Esophagus squamous epithelium (tissue), 5 donors: Measurements from ENCODE around the gene HMCN2. TPM values are rescaled to one million over a fixed set of nuclear protein-coding genes. Genes with fewer than 3 reads are reported as not detected.

Source experiments
- DNase-seq: peaks from one replicate; lab custom pipeline; 2025; lab: John Stamatoyannopoulos, UW
- H3K27ac ChIP-seq, 4 donors: fragments of 200-600 bp; sonication (generic); one replicate each; pipeline ENCODE4 v1.5.1; 2016 to 2019; ENCODE audit warnings: mild to moderate bottlenecking in 1 of 4
- H3K27me3 ChIP-seq, 4 donors: fragments of 200-600 bp; sonication (generic); 1 replicate in 3 of 4; 2 replicates in 1 of 4; pipeline versions ENCODE4 v1.5.1 to v1.6.0; 2017 to 2021; ENCODE audit warnings: antibody characterized with exemption in 1 of 4
- H3K36me3 ChIP-seq, 3 donors: fragments of 200-600 bp; sonication (generic); one replicate each; pipeline ENCODE4 v1.5.1; 2016 to 2019
- H3K4me1 ChIP-seq, 3 donors: fragments of 200-600 bp; sonication (generic); one replicate each; pipeline ENCODE4 v1.5.1; 2017 to 2019
- H3K4me3 ChIP-seq, 4 donors: fragments of 200-600 bp; sonication (generic); 1 replicate in 3 of 4; 2 replicates in 1 of 4; pipeline ENCODE4 v1.5.1; 2016 to 2019; ENCODE audit warnings: mild to moderate bottlenecking in 2 of 4, moderate library complexity in 1 of 4
- H3K9me3 ChIP-seq, 3 donors: fragments of 200-600 bp; sonication (generic); one replicate each; pipeline ENCODE4 v1.5.1; 2016 to 2019
- POLR2A ChIP-seq, 4 donors: fragments of 450-650 bp; IDR thresholded peaks; one replicate each; pipeline ENCODE4 v1.6.1; 2017; ENCODE audit warnings: antibody characterized with exemption in 4 of 4, mild to moderate bottlenecking in 4 of 4, moderate library complexity in 3 of 4
- WGBS, 2 donors: methylation state at CpG; one replicate each; pipeline ENCODE4 v1.1.5; 2018; 5-methylcytosine and 5-hydroxymethylcytosine counted together
- intact Hi-C: fragments of 100-400 bp; cut with DNase I; formaldehyde crosslinking; loops from one replicate; pipeline ENCODE4 v1.15.0; 2022
- total RNA-seq, 4 donors: library from RNA; depleted of rRNA; stranded (reverse); fragments of >200 nt; gene quantifications; one replicate each; pipeline ENCODE4 v1.1.0, GENCODE V29; 2016
- TF ChIP-seq, protein P1 (sequence below), 6 experiments: fragments of 450-650 bp in 4 of 6; fragments of 200-600 bp in 2 of 6; sonication (generic) in 2 of 6; IDR thresholded peaks; one replicate each; pipeline ENCODE4 v1.5.1; 2016 to 2019; ENCODE audit warnings: antibody characterized with exemption in 6 of 6, mild to moderate bottlenecking in 4 of 6, moderate library complexity in 4 of 6
- donor health status: DM: yes; HTN: yes; CAD: no.

HMCN2 gene
- total RNA-seq, 4 donors from 2014 or later: 0.53 to 4.8 (median 0.78) TPM

GRCh38 chr9:130407916-130408663, 142.5 kb downstream of the HMCN2 start:
- peaks cover 0 to 14% (median 0%) of the 10 kb centered on the region in 4 donors for H3K27me3 ChIP-seq
- TF ChIP-seq, protein P1, sequence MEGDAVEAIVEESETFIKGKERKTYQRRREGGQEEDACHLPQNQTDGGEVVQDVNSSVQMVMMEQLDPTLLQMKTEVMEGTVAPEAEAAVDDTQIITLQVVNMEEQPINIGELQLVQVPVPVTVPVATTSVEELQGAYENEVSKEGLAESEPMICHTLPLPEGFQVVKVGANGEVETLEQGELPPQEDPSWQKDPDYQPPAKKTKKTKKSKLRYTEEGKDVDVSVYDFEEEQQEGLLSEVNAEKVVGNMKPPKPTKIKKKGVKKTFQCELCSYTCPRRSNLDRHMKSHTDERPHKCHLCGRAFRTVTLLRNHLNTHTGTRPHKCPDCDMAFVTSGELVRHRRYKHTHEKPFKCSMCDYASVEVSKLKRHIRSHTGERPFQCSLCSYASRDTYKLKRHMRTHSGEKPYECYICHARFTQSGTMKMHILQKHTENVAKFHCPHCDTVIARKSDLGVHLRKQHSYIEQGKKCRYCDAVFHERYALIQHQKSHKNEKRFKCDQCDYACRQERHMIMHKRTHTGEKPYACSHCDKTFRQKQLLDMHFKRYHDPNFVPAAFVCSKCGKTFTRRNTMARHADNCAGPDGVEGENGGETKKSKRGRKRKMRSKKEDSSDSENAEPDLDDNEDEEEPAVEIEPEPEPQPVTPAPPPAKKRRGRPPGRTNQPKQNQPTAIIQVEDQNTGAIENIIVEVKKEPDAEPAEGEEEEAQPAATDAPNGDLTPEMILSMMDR (IDR thresholded peaks at IDR 0.05): no peak
- TF ChIP-seq POLR2A (IDR thresholded peaks at IDR 0.05): no peak
- 70% methylated on average over 6 of the region's 9 CpGs for WGBS, 2 donors
- H3K36me3 ChIP-seq: no peaks in the 10 kb centered on the region
- H3K4me3 ChIP-seq: no peak overlapping the region
- H3K4me1 ChIP-seq: peaks cover 0 to 17% (median 9%) of the 10 kb centered on the region in 3 donors
- no peaks in the 10 kb centered on the region for H3K9me3 ChIP-seq
- DNase-seq: no peak
- H3K27ac ChIP-seq: no peak overlapping the region
- intact Hi-C loops: no loop called here

GRCh38 chr9:130408669-130409068, 143.1 kb downstream of the HMCN2 start:
- H3K9me3 ChIP-seq: no peaks in the 10 kb centered on the region
- intact Hi-C loops: no loop called here

DNA sequence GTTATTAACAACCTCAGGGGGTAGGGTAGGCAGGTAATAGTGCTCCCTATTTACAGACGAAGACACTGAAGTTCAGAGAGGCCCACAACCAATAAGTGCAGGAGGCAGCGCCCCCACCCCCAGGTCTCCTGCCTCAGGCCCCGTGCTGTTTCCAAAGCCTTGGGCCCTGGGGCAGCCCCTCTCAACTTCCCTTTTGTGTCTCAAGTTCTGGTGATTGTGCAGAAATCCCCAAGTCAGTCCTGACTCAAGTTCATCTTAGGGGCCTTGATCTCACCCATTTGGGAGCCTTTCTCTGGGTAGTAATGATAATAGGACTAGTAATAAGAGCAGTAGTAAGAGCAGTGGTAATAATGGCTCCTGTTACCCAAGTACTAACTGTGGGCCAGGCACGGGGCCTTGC, 143.7 kb downstream of the HMCN2 start:
- no peak for DNase-seq
- Histone ChIP-seq H3K27ac (no peak overlapping the region), H3K4me3 (no peak overlapping the region), H3K4me1 (peaks cover 0 to 17% (median 9%) of the 10 kb centered on the region in 3 donors), H3K27me3 (peaks cover 0 to 7% (median 0%) of the 10 kb centered on the region in 4 donors), H3K36me3 (no peaks in the 10 kb centered on the region), H3K9me3 (no peaks in the 10 kb centered on the region)
- 65 to 73% methylated on average over 3 to 4 of the region's 4 CpGs for WGBS, 2 donors
- intact Hi-C loops: no loop called here
- no peak for TF ChIP-seq POLR2A (IDR thresholded peaks at IDR 0.05)
- TF ChIP-seq, protein P1 (IDR thresholded peaks at IDR 0.05): no peak

More at GRCh38 chr9:130408669-130409068, 143.1 kb downstream of the HMCN2 start:
- Histone ChIP-seq H3K27ac (no peak overlapping the region), H3K4me1 (peaks cover 0 to 17% (median 9%) of the 10 kb centered on the region in 3 donors), H3K4me3 (no peak overlapping the region), H3K36me3 (no peaks in the 10 kb centered on the region), H3K27me3 (peaks cover 0 to 8% (median 0%) of the 10 kb centered on the region in 4 donors)
- WGBS, 2 donors: 75 to 100% methylated on average over 3 to 4 of the region's 9 CpGs
- no peak for TF ChIP-seq POLR2A (IDR thresholded peaks at IDR 0.05)
- TF ChIP-seq, protein P1 (IDR thresholded peaks at IDR 0.05): no peak
- no peak for DNase-seq

- Histone ChIP-seq H3K27ac (no peak overlapping the region), H3K36me3 (no peaks in the 10 kb centered on the region), H3K9me3 (no peaks in the 10 kb centered on the region), H3K4me1 (peaks cover 0 to 17% (median 9%) of the 10 kb centered on the region in 3 donors), H3K4me3 (no peak overlapping the region), H3K27me3 (peaks cover 0 to 8% (median 0%) of the 10 kb centered on the region in 4 donors)
- DNase-seq: no peak
- intact Hi-C loops: no loop called here
- 53 to 60% methylated on average over 9 to 12 of the region's 12 CpGs for WGBS, 2 donors
- TF ChIP-seq POLR2A (IDR thresholded peaks at IDR 0.05): no peak
- TF ChIP-seq, protein P1 (IDR thresholded peaks at IDR 0.05): no peak
Measured at GRCh38 chr9:130410443-130410842, 144.9 kb downstream of the HMCN2 start.

- peaks cover 0 to 8% (median 0%) of the 10 kb centered on the region in 4 donors for H3K27me3 ChIP-seq
- DNase-seq: no peak
Measured at GRCh38 chr9:130411566-130411915, 146.0 kb downstream of the HMCN2 start.

More at GRCh38 chr9:130411566-130411915, 146.0 kb downstream of the HMCN2 start:
- Histone ChIP-seq H3K9me3 (no peaks in the 10 kb centered on the region), H3K27ac (no peak overlapping the region), H3K4me3 (no peak overlapping the region), H3K4me1 (peaks cover 0 to 17% (median 9%) of the 10 kb centered on the region in 3 donors), H3K36me3 (no peaks in the 10 kb centered on the region)
- 71% methylated on average over 3 of the region's 3 CpGs for WGBS, 2 donors
- no peak for TF ChIP-seq POLR2A (IDR thresholded peaks at IDR 0.05)
- TF ChIP-seq, protein P1 (IDR thresholded peaks at IDR 0.05): no peak
- intact Hi-C loops: no loop called here
